HG02571 (cell line): ENCODE results near the gene CD53.
"Not testable (repeated sequence)": the region's sequence is repeated elsewhere in the genome, so short reads cannot be mapped to it uniquely, and the experiment has no call there.

Experiments used
- ATAC-seq: cut with Tn5 transposase; IDR thresholded peaks from one replicate; pipeline ENCODE4 v1.9.1; 2021; ENCODE audit warnings: mild to moderate bottlenecking, moderate library complexity; ENCODE audit not compliant: unreplicated experiment

The CD53 gene

GRCh38 chr1:110872745-110873720 is at the start of gene CD53:
Gene CD53, plus strand, starts transcription at chr1:110873148. Its CDS starts 18,261 bp downstream, at chr1:110891409.
- peak; percentile 51 for ATAC-seq

- no peak for ATAC-seq
Observed at GRCh38 chr1:110824192-110824591, 48.8 kb upstream of the CD53 start.

- ATAC-seq = no peak
Observed at GRCh38 chr1:110829955-110830553, 42.9 kb upstream of the CD53 start.

GRCh38 chr1:110833779-110834178 is 39.2 kb upstream of the CD53 start:
- not testable (repeated sequence) for ATAC-seq

GRCh38 chr1:110846861-110847260 is 26.1 kb upstream of the CD53 start:
- no peak for ATAC-seq

GRCh38 chr1:110850145-110850544 is 22.8 kb upstream of the CD53 start:
- ATAC-seq = no peak

GRCh38 chr1:110850627-110851026 is 22.3 kb upstream of the CD53 start:
- ATAC-seq = no peak

- no peak for ATAC-seq
Observed at GRCh38 chr1:110853135-110853534, 19.8 kb upstream of the CD53 start.

- ATAC-seq = no peak
Observed at GRCh38 chr1:110856410-110856809, 16.5 kb upstream of the CD53 start.

- ATAC-seq = no peak
Observed at GRCh38 chr1:110857964-110858948, 14.7 kb upstream of the CD53 start.

- ATAC-seq = no peak
Observed at GRCh38 chr1:110859062-110859461, 13.9 kb upstream of the CD53 start.

GRCh38 chr1:110860174-110860573 is 12.8 kb upstream of the CD53 start:
- no peak for ATAC-seq

- ATAC-seq = not testable (repeated sequence)
Observed at GRCh38 chr1:110860620-110861019, 12.3 kb upstream of the CD53 start.

- ATAC-seq = not testable (repeated sequence)
Observed at GRCh38 chr1:110861942-110862341, 11.0 kb upstream of the CD53 start.

GRCh38 chr1:110864287-110864686 is 8.7 kb upstream of the CD53 start:
- no peak for ATAC-seq

- no peak for ATAC-seq
Observed at GRCh38 chr1:110870721-110871388, 2.1 kb upstream of the CD53 start.

GRCh38 chr1:110872366-110872744 is 593 bp upstream of the CD53 start:
- no peak for ATAC-seq

GRCh38 chr1:110873856-110874255 is 908 bp downstream of the CD53 start:
- ATAC-seq = no peak

- no peak for ATAC-seq
Observed at GRCh38 chr1:110874324-110875215, 1.6 kb downstream of the CD53 start.
